Measurements from ENCODE around the gene BEND5. TPM values are rescaled to one million over a fixed set of nuclear protein-coding genes. Genes with fewer than 3 reads are reported as not detected.

The BEND5 gene
- total and polyA plus RNA-seq, 2 donors (not counting 1 experiment from before 2014, with no cell fraction given), result 0.39 TPM; not detected in 1

GRCh38 chr1:48743480-48743879, 33.2 kb downstream of the BEND5 start:
- TF ChIP-seq CTCF (conservative IDR thresholded peaks at IDR 0.05 in 1 of 2, IDR thresholded peaks at IDR 0.05 in 1 of 2; ENCODE audit: low read depth in 1 of 2, low read length in 2 of 2) (no peak), EZH2 (IDR thresholded peaks at IDR 0.05; ENCODE audit: low read length, missing control alignments) (no peak)
- H3K9me3 ChIP-seq (ENCODE audit: control insufficient read depth, insufficient read depth, low read depth, low read length), result no peaks in the 10 kb centered on the region
- H3K36me3 ChIP-seq (ENCODE audit: control insufficient read depth, insufficient read depth, low read length), result no peaks in the 10 kb centered on the region
- H3K9ac ChIP-seq (ENCODE audit: insufficient read depth, low read length), result no peak overlapping the region
- no peak overlapping the region for H2AFZ ChIP-seq (ENCODE audit: low read length)
- H3K27me3 ChIP-seq (ENCODE audit: control insufficient read depth, insufficient read depth, low read length), result no peaks in the 10 kb centered on the region
- H3K4me3 ChIP-seq (replicated peaks in 1 of 4; ENCODE audit: control extremely low read depth in 1 of 4, insufficient read depth in 1 of 4, low read depth in 3 of 4, low read length in 4 of 4), result no peak overlapping the region
- no peak overlapping the region for H3K27ac ChIP-seq (ENCODE audit: insufficient read depth, low read length)
- no peaks in the 10 kb centered on the region for H3K4me1 ChIP-seq (ENCODE audit: control insufficient read depth, extremely low read depth, insufficient read depth, low read length)
- no peaks in the 10 kb centered on the region for H3K79me2 ChIP-seq (ENCODE audit: control insufficient read depth, insufficient read depth, low read length)
- no peak for DNase-seq (ENCODE audit: low read depth in 2 of 2)
- no peak overlapping the region for H3K4me2 ChIP-seq (ENCODE audit: extremely low read depth, insufficient read depth, low read length)
- H4K20me1 ChIP-seq (ENCODE audit: control insufficient read depth, extremely low read depth, insufficient read depth, low read length), result no peaks in the 10 kb centered on the region

GRCh38 chr1:48741380-48741779, 35.3 kb downstream of the BEND5 start:
- no peak for TF ChIP-seq CTCF (conservative IDR thresholded peaks at IDR 0.05 in 1 of 2, IDR thresholded peaks at IDR 0.05 in 1 of 2; ENCODE audit: low read depth in 1 of 2, low read length in 2 of 2)
- no peak for TF ChIP-seq EZH2 (IDR thresholded peaks at IDR 0.05; ENCODE audit: low read length, missing control alignments)
- H3K4me2 ChIP-seq (ENCODE audit: extremely low read depth, insufficient read depth, low read length), result no peak overlapping the region

GRCh38 chr1:48740621-48741020, 36.1 kb downstream of the BEND5 start:
- Histone ChIP-seq H4K20me1 (ENCODE audit: control insufficient read depth, extremely low read depth, insufficient read depth, low read length) (no peaks in the 10 kb centered on the region), H2AFZ (ENCODE audit: low read length) (no peak overlapping the region), H3K79me2 (ENCODE audit: control insufficient read depth, insufficient read depth, low read length) (no peaks in the 10 kb centered on the region), H3K4me2 (ENCODE audit: extremely low read depth, insufficient read depth, low read length) (no peak overlapping the region), H3K9ac (ENCODE audit: insufficient read depth, low read length) (no peak overlapping the region), H3K4me1 (ENCODE audit: control insufficient read depth, extremely low read depth, insufficient read depth, low read length) (no peaks in the 10 kb centered on the region), H3K4me3 (replicated peaks in 1 of 4; ENCODE audit: control extremely low read depth in 1 of 4, insufficient read depth in 1 of 4, low read depth in 3 of 4, low read length in 4 of 4) (no peak overlapping the region), H3K9me3 (ENCODE audit: control insufficient read depth, insufficient read depth, low read depth, low read length) (no peaks in the 10 kb centered on the region), H3K27me3 (ENCODE audit: control insufficient read depth, insufficient read depth, low read length) (no peaks in the 10 kb centered on the region), H3K27ac (ENCODE audit: insufficient read depth, low read length) (no peak overlapping the region), H3K36me3 (ENCODE audit: control insufficient read depth, insufficient read depth, low read length) (no peaks in the 10 kb centered on the region)
- TF ChIP-seq EZH2 (IDR thresholded peaks at IDR 0.05; ENCODE audit: low read length, missing control alignments) (no peak), CTCF (conservative IDR thresholded peaks at IDR 0.05 in 1 of 2, IDR thresholded peaks at IDR 0.05 in 1 of 2; ENCODE audit: low read depth in 1 of 2, low read length in 2 of 2) (no peak)
- DNase-seq (ENCODE audit: low read depth in 2 of 2), result no peak

More at GRCh38 chr1:48741380-48741779, 35.3 kb downstream of the BEND5 start:
- no peaks in the 10 kb centered on the region for H3K4me1 ChIP-seq (ENCODE audit: control insufficient read depth, extremely low read depth, insufficient read depth, low read length)
- H3K27ac ChIP-seq (ENCODE audit: insufficient read depth, low read length), result no peak overlapping the region
- H3K9ac ChIP-seq (ENCODE audit: insufficient read depth, low read length), result no peak overlapping the region
- no peak overlapping the region for H2AFZ ChIP-seq (ENCODE audit: low read length)
- no peak for DNase-seq (ENCODE audit: low read depth in 2 of 2)
- no peaks in the 10 kb centered on the region for H3K27me3 ChIP-seq (ENCODE audit: control insufficient read depth, insufficient read depth, low read length)
- H4K20me1 ChIP-seq (ENCODE audit: control insufficient read depth, extremely low read depth, insufficient read depth, low read length), result no peaks in the 10 kb centered on the region
- no peak overlapping the region for H3K4me3 ChIP-seq (replicated peaks in 1 of 4; ENCODE audit: control extremely low read depth in 1 of 4, insufficient read depth in 1 of 4, low read depth in 3 of 4, low read length in 4 of 4)
- H3K79me2 ChIP-seq (ENCODE audit: control insufficient read depth, insufficient read depth, low read length), result no peaks in the 10 kb centered on the region
- H3K9me3 ChIP-seq (ENCODE audit: control insufficient read depth, insufficient read depth, low read depth, low read length), result no peaks in the 10 kb centered on the region
- no peaks in the 10 kb centered on the region for H3K36me3 ChIP-seq (ENCODE audit: control insufficient read depth, insufficient read depth, low read length)

Data from fibroblast of lung (primary cell).